Fibroblast of skin of right quadriceps (primary cell): ENCODE data around the gene ADD3.
"Not testable (repeated sequence)": the region's sequence is repeated elsewhere in the genome, so short reads cannot be mapped to it uniquely, and the experiment has no call there.

ENCODE experiments used
- DNase-seq: peaks from one replicate; pipeline ENCODE4 v3.0.0-alpha.2; 2013

The ADD3 gene

DNA sequence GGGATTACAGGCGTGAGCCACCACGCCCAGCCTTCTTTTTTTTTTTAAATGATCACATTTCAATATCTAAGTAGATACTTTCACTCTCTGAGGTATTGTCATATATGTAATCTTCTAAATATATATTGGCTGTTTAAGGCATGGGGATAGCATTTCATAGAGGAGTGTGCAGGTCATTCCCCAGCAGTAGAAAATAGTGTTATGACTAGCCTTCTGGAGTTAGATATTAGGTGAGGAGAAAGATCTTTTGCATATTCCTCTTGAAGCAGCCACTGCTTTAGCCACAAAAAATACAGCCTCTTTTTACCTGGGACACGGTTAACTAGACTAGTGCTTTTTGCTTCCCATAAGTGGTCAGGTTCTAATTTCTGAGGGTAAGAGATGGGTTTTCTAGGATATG lies 28.9 kb downstream of the ADD3 start:
- no peak for DNase-seq

DNA sequence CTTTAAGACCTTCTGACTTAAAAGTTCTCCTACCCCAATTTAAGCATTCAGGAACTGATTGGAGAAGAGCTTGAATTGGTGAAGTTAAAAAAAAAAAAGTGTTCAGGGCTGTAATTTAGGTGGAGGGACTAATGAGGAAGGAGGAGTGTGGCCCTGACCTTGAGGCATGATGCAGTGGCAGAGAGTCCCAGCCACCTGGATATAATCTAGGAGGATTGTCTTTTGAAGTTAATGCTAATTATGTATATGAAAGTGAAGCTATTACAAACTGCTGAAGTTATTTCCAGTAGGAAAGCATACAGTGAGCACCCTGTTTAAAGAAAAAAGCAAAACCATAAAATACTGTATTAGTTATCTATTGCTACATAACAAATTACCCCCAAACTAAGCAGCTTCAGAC lies 31.5 kb downstream of the ADD3 start:
- DNase-seq = no peak

DNA sequence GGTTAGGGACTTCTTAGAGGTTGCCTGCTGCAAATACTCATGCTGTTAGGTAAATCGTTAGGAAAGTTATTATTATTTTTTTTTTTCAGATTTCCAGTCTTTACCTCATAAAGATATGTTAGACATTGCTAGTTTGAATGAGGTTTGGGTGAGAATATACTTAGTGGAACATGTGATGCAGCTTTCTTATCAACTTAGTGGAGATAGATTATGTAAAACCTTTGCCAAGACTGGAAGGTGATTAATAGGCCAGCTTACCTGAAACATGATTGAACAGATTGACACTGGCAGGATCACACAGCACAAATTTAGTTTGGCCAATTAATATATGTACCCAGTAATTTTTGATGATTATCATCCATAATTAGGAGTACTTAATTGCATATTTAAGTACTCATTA lies 32.3 kb downstream of the ADD3 start:
- no peak for DNase-seq

DNA sequence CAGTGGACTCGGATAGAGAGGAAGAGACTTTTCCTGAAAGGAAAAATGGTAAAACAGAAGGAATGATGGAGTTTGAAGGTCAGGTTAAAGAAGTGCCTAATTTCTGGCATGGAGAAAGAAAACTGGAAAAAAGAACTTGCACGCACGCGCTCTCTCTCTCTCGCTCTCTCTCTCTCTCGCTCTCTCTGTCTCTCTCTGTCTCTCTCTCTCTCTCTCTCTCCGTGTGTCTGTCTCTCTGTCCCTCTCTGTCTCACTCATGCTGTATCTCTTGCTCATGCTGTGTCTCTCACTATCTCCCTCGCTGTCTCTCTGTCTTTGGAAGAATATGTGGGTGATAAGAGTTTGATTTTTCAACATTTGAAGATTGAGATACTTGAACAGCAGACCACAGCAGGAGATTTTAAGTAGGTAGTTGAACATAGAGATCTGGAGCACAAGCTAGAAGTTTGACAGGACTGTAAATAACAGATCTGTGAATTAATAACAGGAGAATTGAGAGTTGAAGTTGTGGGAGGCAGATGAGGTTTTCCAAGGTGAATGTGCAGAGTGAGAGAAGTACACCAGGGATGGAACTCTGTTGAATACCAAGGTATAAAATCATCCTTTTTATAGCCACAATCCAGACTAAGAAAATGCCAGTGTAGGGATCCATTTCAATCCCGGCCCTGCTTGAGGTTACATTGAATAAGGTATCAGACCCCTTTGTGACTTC lies 33.1 kb downstream of the ADD3 start:
- DNase-seq = peak; percentile 39

DNA sequence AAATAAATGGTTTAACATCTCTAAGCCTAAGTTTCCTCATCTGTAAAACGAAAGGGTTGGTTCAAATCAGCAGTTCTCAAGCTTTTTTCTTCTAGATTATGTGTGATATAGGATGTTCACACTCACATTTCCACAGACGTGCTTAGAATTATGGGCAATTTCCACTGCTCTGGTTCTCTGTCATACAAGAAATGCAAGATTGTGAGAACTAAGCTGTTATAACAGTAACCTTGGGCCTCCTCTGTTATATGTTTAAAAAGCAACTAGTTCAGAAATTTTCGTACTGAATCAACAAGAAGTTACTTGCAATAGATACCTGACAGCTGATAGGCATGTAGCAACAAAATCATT lies 33.7 kb downstream of the ADD3 start:
- no peak for DNase-seq

DNA sequence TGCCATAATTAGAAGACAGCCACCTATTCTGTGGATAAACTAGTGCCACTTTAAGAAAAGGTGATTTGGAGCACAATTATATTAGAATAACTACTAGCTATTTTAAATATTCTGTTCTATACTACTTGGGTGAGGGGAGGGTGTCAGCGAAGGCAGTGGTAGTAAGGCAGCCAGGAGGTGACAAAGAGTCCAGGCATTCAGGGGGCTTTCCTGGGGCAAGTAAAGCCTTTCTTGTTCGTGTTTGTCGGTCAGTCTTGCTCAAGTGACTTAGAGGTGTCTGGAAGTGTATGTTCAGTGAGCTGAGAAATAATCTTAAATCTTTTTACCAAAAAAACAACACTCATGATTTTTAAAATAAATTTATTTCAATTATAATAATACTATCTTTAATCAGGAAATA lies 34.4 kb downstream of the ADD3 start:
- DNase-seq = no peak

- DNase-seq = no peak
Observed at GRCh38 chr10:110042891-110043290, 35.1 kb downstream of the ADD3 start.

GRCh38 chr10:110044681-110045080 lies 36.9 kb downstream of the ADD3 start:
- DNase-seq = no peak

- no peak for DNase-seq
Observed at GRCh38 chr10:110045772-110046171, 38.0 kb downstream of the ADD3 start.

DNA sequence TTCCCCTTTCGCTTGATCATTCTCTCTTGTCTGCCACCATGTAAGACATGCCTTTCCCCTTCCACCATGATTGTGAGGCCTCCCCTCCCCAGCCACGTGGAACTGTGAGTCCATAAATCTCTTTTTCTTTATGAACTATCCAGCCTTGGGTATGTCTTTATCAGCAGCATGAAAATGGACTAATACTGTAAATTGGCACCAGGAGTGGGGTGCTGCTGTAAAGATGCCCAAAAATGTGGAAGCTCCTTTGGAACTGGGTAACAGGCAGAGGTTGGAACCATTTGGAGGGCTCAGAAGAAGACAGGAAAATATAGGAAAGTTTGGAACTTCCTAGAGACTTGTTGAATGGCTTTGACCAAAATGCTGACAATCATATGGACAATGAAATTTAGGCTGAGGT lies 40.4 kb downstream of the ADD3 start:
- DNase-seq = not testable (repeated sequence)

DNA sequence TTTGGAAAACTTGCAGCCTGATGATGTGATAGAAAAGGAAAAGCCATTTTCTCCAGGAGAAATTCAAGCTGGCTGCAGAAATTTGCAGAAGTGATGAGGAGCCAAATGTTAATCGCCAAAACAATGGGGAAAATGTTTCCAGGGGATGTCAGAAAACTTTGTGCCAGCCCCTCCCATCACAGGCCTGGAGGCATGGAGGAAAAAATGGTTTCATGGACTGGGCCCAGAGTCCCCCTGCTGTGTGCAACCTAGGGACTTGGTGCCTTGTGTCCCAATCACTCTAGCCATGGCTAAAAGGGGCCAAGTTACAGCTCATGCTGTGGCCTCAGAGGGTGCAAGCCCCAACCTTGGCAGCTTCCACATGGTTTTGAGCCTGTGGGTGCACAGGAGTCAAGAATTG lies 41.0 kb downstream of the ADD3 start:
- DNase-seq = no peak

DNA sequence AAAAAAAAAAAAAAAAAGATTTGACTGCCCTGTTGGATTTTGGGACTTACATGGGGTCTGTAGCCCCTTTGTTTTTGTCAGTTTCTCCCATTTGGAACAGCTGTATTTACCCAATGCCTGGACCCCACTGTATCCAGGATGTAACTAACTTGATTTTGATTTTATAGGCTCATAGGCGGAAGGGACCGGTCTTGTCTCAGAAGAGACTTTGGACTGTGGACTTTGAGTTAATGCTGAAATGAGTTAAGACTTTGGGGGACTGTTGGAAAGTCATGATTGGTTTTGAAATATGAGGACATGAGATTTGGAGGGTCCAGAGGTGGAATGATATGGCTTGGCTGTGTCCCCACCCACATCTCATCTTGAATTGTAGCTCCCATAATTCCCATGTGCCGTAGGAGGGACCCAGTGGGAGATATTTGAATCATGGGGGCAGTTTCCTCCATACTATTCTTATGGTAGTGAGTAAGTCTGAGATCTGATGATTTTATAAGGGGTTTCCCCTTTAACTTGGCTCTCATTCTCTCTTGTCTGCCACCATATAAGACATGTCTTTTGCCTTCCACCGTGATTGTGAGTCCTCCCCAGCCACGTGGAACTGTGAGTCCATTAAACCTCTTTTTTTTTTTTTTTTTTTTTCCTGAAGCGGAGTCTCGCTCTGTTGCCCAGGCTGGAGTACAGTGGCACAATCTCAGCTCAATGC lies 42.3 kb downstream of the ADD3 start:
- not testable (repeated sequence) for DNase-seq

DNA sequence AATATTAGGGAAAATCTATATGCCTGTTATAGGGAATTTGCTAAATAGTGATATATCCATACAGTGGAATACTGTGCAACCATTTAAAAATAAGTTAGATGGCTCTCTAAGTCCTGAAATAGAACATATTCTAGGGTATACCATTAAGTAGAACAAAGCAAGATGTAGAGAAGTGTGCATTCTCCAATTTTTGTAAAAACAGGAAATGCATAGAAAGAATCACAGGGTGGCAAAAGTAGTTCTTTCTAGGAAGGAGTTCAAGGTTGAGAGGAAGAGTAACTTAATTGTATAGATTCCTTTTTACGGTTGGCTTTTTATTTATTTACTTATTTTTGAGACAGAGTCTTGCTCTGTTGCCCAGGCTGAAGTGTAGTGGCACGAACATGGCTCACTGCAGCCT lies 43.7 kb downstream of the ADD3 start:
- DNase-seq = no peak

DNA sequence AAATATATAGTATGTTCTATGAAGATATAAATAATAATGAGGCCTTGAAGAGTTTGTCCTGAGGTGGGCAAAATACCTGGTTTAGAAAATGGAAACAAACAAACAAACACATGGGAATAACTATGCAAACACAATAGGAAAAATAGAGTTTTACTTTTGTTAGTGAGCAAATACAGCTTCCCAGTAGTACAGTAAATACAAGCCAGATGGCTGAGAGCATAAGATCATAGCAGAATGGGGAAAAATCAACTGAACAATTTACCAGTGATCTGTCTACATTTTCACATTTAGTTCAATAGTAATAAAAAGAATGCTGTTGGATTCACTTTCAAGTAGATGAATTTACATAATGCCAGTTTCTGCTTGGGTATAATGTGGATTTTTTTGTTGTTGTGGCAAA lies 45.1 kb downstream of the ADD3 start:
- DNase-seq = no peak

DNA sequence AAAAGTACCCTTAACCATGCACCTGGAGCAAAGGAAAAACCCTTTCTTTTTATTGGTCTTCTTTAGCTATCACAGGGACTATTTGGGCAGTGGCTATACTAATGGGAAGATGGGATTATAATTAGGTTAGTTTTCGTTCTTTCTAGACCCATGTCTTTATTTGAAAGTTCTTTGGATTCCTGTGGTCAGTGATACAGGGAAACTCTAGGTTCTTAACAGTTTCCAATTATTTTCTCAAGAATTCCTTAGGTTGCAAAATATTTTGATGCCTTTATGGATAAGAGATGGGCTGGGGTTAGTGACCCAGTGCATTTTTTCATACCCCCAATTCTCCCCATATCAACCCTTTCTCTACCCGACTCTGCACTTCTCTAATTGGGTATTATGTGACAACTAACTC lies 49.0 kb downstream of the ADD3 start:
- peak; percentile 83 for DNase-seq

GRCh38 chr10:110057456-110057855 lies 49.7 kb downstream of the ADD3 start:
- DNase-seq = peak; percentile 70

DNA sequence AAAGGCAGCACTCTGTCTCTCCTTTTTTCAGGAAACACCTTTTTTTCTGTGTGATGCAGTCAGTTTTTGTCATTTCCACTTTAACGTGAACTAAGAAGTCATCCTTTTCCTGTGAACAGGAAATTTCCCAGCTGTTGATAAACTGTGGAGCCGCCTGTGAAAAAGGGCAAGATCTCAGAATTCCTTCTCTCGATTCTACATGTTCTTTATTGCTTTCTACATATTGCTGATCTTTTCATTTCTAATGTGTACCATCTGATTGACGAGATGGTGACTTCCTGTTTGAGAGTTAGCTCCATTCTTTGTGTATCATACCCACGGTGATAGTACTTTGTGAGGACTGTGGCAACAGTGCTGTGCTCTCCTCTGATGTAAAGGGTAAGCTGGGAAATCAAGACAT lies 50.4 kb downstream of the ADD3 start:
- DNase-seq = no peak

DNA sequence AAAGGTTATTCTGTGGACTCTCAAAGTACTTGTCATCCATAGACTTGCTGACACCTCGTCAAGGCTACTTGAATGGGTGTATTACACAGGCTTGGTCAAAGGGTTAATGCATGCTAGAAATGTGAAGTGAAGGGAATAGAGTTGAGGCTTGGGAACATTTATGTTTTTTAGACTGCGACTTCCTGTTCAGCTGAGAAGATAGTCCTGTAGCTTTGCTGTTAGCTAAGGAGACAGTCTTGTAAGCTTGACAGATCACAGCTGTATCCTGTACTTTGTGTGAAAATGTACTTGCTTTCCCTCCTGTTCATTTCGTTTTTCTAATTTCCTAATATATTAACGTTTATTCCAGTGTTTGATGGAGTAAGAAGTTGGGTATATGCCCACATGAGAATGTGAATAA lies 52.1 kb downstream of the ADD3 start:
- no peak for DNase-seq

DNA sequence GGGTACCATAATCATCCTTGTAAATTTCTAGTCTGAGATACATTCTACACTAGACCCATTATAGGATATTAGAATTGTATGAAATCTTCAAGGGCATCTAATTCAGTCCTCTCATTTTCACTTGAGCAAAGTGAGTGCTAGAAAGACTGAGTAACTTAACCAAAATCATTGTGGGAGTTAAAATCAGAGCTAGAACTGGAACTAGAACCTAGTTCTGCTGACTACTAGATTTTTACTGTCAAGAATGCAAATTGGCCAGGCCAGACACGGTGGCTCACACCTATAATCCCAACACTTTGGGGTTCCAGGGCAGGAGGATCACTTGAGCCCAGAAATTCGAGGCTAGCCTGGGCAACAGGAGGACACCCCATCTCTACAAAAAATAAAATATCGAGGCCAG lies 53.9 kb downstream of the ADD3 start:
- DNase-seq = no peak

DNA sequence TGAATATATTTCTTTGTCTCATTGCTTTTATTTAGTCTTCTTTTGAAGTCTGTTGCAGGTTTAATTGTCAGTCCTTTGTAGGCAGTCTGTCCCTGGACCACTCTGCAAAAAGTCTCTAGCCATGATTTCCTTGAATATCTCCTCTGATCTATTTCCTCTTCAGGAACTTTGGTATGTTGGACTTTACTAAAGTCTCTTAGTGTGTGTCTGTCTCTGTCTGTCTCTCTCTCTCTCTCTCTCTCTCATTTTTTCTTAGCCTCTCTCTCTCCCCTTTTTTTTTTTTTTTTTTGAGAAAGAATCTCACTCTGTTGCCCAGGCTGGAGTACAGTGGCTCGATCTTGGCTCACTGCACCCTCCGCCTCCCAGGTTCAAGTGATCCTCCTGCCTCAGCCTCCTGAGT lies 57.5 kb downstream of the ADD3 start:
- DNase-seq = no peak

GRCh38 chr10:110067960-110068770 lies 60.4 kb downstream of the ADD3 start:
- DNase-seq = no peak

DNA sequence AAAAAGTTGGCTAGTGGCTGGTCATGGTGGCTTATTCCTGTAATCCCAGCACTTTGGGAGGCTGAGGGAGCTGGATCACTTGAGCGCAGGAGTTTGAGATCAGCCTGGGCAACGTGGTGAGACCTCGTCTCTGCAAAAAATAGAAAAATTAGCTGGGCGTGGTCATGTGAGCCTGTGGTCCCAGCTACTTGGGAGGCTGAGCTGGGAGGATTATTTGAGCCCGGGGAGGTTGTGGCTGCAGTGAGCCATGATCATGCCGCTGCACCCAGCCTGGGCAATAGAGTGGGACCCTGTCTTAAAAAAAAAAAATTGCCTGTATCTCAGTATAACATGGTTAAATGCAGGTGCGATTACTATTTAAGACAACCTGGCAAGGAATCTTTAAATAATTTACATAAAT lies 61.0 kb downstream of the ADD3 start:
- no peak for DNase-seq

- no peak for DNase-seq
Observed at GRCh38 chr10:110069502-110069982, 61.8 kb downstream of the ADD3 start.

DNA sequence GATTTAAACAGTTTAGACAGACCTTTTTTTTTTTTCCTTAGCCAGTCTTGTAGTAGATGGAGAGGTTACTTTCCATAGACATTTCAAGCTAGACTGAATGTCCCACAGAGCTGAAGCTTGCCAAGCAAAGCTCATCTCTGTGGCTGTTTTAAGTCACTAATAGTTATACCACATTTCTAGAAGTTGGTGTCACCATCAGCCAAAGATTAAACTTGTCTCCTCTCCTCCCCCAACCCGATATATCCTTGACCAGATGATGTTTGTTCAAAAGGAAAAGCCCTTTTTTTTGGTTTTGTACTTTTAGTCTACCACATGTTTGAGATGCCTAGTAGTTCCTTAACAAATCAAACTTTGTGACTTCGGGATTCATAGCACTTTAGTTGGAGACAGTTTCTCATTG lies 66.1 kb downstream of the ADD3 start:
- DNase-seq = peak; percentile 34
